Endothelial cell of hepatic sinusoid (primary cell): ENCODE data around the gene GALNT17.

Source experiments
- in situ Hi-C: cut with HindIII; loops from 2 replicates; pipeline ENCODE4 v1.10.0; 2017; ENCODE audit warnings: low sequenced_read_pairs

GALNT17 gene

DNA sequence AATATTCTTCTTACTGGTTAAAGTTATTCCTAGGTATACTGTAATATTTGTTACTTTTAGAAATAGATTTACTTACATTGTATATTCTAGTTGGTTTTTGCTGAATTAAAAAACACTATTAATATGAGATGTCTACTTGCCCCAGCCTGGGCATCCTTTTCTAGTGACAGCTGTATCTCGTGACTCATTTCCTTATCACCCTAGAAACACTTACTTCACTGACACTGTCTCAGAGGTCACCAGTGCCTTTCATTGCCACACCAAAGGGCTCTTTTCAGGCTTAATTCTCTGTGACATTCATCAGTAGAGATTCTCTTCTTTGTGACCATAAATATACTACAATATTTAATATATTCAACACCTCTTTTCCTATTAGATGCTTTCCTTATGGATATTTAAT, 194.7 kb downstream of the GALNT17 start:
- in situ Hi-C loops = no loop called here

DNA sequence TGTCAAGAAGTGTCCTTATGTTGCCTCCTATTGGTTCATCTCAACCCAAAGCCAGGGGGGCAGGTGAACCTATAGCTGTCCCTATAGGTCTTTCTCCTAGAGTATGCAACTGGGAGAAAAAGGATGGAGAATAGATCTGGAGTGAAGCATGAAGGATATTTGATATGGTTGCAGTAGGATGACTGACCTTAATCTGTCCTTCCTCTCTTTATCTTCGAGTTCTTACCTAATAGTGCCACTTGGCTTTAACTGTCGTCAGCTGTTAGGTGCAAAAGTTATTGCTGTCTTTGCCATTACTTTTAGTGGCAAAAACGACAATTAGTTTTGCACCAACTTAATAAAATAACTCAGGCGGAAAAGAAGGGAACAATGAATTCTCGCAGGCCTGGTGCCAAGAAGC, 196.0 kb downstream of the GALNT17 start:
- in situ Hi-C loops = no loop called here

DNA sequence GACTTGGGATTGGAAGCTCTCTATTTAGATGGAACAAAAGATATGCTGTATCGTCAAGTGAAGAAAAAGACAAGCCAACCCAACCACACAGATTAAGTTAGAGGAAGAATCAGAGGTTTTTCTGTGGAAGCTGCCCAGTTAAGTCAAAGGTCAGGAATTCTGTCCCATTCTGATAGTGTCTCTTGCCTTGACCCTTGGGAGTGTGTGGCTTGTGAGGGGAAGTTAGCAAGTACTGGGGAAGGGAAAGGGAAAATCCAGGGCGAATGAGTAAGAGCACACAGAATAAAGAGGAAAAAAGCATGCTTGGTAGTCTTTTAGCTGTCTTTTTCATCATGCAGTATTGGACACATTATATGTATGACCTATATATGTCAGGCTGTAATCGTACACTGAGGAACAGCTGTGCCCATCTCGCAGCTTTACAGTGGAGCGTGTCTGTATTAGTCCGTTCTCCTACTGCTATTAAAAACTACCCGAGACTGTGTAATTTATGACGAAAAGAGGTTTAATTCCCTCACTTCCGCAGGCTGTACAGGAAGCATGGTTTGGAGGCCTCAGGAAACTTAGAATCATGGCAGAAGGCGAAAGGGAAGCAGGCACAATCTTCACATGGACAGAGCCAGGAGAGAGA, 197.2 kb downstream of the GALNT17 start:
- in situ Hi-C loops = no loop called here

DNA sequence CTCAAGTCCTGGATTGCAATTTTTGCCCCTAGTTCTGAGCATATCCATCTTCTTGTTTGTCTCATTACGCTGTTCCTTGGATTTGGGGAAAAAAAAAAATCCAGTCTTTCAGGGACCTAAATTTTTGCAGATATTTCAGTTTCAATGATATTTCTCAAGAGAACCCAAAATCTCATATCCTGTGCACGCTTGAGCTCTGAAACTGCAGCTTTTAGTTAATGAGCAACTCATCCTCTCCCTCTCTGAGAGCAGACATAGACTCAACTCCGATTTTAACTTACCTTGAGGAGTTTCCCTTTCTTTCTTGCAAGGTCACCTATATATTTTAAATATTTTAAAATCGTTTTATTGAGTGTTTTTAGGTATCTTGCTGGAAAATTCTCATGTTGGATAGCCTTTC, 200.3 kb downstream of the GALNT17 start:
- in situ Hi-C loops = no loop called here

DNA sequence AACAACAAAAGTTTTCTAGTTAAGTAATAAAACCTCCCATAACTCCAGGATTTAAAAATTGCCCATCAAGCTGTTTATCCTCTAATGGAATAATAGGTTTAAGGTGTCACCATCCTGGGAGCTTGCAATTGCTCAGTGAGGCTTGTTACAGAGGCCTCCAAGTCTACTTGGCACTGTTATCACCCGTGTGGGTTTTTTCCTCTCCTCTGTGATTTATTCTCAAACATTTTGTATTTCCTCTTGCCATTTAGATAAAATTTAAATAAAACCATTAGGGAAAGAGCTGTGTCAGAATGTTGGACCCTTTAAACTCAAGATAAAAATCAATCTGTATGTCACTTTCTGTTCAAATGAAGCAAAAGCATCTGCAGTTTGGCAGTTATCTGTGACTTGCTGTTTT, 202.6 kb downstream of the GALNT17 start:
- in situ Hi-C loops = no loop called here

DNA sequence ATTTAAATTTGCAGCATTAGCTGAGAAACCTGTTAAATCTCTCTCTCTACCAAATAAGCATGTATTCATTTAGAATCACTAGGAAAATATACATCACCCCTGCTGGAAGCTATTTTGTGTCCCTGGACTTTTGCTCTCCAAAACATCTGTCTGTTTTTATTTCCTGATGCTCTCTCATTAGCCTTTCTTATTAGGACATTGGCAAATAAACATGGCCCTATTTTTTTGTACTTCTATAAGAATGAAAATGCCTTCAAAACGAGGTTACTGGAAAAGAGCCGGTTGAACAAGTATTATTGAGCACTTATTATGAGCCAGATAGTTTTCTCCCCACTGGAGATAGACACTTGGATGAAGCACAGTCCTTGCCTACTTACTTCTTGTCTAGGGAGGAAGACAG, 206.9 kb downstream of the GALNT17 start:
- in situ Hi-C loops = no loop called here

DNA sequence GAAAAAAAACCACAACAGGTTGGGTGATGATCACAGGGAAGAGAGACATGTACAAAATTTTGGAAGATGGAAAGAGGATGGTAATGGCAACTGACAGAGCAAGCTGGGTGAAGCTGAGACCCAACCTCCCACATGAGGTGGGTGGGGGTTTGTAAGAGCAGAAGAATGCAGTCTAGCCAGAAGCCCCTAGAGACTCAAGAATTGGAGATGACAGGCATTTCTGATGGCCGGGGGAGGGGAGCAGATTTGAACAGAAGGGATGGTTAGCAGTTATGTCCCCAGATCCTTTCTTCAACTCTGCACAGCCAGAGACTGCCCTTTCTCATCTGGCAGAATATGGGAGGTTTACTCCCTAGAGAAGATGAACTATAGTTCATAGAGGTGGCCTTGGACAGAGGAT, 208.0 kb downstream of the GALNT17 start:
- in situ Hi-C loops = no loop called here

DNA sequence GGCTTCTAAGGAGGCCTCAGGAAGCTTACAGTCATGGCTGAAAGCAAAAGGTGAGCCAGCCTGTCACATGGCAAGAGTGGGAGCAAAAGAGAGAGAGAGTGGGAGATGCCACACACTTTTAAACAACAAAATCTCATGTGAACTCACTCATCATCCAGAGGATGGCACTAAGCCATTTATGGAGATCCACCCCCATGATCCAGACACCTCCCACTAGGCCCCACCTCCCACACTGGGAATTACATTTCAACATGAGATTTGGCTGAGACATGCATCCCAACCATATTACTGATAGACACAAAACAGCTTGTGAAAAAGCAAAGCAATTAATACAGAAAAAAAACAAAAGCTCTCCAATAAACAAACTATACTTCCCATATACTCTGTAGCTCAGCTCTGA, 210.3 kb downstream of the GALNT17 start:
- in situ Hi-C loops = no loop called here

DNA sequence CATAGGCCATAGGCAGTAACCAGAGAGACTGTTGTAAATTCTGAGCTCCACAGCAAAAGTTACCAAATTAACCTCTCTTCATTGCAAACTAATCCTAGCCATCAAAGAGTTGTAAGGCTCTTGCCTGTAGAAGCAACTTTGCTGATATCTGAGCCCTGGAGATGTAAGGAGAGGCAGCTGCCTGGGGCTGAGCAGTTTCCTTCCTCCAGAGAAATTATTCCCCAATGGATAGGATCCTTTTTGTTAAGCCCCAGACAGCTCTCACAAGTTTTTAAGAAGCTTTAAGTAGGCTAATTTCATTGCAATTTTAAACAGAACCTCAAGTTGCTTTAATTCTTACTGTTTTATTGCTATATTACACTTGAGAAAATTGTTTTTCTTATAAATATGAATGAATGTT, 211.1 kb downstream of the GALNT17 start:
- in situ Hi-C loops = no loop called here

DNA sequence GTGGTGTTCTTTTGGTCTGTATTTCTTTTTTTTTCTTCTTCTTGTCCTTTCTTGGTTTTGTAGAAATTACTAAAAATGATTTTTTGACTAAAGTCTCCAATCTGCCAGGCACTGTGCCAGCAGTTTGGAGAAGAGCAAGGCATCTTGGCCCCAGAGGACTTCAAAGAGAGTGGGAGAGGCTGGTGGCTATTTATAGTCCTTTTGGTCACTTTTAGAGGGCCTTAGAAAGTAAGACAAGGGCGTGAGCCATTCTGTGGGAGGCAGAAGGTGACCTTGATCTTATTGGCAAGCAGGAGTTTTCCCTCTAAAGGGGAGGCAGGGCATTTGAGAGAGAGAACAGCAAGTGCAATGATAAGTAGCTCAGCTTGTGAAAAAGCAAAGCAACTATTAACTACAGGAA, 211.9 kb downstream of the GALNT17 start:
- in situ Hi-C loops = no loop called here

DNA sequence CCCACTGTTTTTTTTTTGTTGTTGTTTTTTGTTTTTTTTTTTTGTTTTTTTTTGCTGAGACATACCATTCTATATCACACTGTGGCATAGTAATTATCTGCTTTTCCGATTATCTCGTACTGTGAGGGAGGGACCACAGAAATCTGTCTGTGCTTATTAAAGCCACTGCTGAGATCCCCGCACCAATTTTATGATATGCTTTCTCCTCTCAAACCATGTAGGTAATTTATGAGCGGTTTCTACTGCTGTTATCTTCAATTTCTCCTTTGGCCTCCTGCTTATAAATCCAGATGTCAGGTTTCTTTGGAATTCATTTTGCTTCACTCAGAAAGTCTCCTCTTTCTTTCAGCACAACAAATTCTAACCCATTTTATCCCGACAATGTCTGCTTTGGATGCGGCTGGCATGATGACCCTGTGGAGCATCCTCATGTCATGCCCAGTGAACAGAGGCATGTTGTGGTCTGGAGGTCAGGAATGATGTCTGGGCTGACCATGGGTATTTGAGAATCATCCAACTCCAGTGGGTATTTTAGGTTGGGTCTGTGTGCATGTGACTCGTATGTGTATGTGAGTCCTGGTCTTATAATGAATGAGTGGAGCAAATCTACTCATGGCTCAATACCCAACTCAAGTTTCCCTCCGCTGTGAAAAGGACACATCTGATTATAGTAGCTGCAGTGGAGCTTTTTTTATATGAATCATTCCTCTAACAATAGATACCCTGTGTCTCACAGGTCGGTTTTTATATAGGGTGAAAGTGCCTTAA, 213.4 kb downstream of the GALNT17 start:
- in situ Hi-C loops = no loop called here

DNA sequence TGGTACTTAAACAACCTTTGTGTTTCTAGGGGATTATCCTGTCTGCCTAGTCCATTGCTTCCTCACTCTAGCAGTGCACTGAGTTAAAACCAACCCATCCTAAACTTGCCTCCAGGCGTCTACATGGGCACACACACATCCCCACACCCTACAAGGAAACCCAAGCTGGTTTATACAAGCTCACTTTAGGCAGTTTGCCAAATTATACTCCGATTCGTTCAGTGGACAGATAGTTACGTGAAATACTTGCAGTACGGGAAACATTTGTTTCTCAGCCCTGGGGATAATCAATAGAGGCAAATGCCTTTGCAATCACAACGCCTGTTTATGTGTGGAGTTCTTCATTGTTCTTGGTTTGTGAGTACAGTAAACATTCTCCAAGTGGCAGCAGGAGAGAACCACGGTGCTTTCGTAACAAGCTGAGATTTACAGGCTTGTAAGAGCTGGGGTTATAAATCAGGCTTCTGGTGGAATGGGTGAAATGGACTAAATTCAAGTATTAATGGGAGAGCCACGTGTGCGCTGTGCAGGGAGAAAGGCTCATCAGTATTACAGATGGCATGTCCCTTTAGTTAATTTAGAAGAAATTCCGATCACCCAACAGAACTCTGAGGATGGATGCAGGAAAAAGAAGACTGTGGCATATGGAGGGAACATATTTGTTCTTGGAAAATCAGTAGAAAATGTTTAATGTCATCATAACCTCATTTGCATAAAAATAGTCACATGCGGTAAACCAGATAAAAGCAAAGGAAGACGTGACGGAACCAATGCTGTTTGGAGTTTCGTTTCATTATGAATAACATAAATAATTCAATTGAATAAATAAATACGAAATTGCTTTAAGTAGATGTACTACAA, 217.1 kb downstream of the GALNT17 start:
- in situ Hi-C loops = no loop called here

DNA sequence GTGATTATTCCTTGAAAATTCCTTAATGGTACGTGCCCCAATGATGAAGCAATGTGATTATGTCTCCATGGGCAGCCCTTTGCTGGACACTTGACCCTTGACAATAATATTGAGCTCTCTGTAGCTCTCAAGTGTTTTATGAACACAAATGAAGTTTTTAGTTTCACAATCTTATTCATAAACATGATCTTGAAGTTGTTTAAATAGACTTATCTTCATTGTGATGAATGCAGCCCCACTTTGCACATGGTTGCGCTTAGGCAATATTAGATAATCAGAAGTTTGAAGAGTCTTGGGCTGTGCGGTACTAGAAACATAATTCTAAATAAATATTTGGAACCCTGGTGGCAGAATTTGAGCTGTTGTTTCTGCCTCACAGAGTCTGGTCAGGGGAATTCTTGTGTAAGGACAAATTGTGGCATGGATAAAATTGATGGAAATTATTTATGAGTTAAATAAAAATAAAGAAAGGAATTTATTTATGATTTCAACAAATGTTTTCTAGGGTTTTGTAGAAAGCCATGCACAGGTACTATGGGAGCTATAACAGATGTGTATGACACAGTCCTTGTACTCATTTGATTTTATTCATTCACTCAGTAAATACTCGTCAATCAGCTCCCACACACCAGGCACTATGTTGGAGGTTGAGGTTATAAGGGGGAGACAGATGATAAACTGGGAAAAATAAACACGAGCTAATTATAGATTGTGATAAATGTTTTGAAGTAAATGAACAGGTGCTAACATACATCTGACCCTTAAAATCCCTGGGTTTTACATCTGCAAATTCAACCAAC, 217.9 kb downstream of the GALNT17 start:
- in situ Hi-C loops = no loop called here

DNA sequence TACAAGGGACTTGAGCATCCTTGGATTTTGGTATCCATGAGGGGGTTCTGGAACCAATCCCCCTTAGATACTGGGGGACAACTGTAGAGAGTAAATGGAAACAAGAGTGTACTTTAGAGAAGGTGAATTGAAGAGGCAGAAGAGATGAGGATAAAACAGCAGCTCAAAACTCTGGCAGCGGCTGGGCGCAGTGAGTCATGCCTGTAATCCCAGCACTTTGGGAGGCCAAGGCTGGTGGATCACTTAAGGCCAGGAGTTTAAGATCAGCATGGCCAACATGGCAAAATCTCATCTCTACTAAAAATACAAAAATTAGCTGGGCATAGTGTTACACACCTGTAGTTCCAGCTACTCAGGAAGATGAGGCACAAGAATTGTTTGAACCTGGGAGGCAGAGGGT, 218.7 kb downstream of the GALNT17 start:
- in situ Hi-C loops = no loop called here

DNA sequence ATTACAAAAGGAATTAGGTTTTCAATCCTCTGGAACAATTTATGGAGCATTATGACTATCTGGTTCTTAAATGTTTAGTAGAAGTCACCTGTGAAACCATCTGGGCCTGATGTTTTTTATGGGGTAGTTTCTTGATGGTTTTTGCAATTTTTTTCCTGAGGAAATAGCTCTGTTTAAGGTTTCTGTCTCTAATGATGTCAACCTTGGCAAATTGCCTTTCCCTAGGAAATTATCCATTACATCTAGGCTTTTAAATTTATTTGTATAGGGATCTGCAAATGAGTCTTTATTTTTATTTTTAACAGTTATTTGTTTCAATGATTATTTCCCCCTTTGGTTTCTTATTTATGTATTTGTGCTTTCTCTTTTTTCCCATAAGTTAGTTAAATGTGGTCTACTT, 222.8 kb downstream of the GALNT17 start:
- in situ Hi-C loops = no loop called here

DNA sequence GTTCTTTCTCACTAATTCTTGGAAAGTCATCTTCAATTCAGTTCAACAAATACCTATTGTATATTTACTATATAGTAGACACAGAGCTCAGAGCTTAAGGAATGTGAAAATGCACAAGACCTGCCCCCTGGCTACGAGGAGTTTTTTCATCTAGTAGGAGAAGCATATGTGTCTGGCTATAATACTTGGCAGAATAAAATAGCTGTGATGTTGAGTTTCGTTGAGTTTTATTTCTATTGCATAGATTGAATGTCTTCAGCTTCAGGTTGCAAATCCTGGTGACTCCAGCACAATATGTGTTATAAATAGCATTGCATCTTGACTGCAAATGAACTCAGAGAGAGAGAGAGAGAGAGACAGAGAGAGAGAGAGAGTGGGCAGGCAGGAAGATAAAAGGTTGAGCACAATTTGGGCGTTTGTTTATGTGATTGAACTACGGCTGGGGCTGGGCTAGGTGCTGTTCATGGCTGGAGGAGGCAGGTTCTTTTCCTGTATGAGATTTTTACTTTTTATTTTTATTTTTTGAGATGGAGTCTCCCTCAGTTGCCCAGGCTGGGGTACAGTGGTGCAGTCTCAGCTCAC, 229.6 kb downstream of the GALNT17 start:
- in situ Hi-C loops = no loop called here

DNA sequence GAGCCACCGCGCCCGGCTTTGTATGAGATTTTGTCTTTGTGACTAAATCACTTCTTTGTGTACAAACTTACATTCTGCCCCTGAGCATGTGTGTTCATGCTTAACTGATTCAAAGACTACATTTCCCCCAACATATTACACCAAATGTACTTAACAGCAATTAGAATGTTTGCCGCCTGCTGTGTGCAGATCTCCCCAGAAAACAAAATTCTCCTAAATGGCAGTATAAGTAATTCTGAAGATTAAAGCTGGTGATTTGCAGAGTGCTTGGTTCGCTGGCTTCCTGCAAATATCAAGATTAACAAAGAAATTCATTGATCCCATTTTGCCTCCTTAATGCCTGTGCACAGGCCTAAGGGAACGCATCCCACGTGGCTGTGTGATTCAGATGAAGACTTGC, 230.3 kb downstream of the GALNT17 start:
- in situ Hi-C loops = no loop called here

DNA sequence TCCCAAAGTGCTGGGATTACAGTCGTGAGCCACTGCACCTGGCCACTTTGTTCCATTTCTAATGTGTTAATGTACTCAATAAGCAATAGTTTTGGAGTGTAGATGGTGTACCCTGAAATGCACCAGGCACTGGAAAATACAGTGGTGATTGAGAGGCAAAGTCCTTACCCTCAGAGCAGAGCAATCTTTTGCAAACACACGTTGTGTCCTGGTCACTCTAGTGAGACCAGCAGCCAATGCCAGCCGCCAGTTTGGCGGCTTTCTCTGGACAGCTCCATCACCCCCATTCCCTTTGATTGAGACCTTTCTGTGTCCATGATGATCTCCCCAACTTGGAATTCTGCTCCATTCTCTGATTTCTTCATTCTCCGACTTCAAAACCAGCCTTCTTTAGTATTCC, 231.3 kb downstream of the GALNT17 start:
- in situ Hi-C loops = no loop called here

DNA sequence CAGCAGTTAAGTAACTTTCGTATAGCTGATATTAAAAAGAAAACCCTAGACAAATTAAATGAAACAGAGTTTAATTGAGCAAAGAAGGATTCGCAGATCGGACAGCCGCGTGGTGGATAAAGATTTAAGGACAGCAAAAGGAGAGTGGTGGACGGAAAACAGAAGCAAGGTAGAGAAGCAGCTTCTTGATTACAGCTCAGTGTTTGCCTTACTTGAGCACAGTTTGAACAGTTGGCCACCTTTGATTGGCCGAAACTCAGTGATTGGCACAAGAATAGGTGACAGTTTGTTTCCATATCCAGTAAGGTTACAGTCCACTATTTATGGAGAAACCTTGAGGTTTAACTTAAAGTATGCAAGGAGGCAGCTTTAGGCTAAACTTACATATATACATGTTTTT, 231.7 kb downstream of the GALNT17 start:
- in situ Hi-C loops = no loop called here

DNA sequence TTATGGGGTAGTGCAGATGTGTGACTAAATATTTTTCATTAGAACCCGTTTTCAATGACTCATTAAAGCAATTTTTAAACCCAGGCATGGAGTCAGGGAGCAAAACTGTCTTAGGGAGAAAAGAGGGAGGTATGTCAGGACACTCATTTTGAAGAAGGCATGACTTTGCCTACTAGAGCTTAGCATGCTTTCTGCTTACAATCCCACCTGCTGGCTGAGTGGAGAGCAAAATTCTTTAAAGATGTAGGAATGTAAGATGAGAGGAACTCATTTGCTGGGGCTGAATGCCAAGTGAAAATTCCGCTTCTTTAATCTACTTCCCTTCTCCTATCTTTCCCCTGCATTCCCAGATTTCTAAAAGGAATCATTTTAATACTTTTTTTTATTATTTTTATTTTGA, 232.6 kb downstream of the GALNT17 start:
- in situ Hi-C loops = no loop called here

DNA sequence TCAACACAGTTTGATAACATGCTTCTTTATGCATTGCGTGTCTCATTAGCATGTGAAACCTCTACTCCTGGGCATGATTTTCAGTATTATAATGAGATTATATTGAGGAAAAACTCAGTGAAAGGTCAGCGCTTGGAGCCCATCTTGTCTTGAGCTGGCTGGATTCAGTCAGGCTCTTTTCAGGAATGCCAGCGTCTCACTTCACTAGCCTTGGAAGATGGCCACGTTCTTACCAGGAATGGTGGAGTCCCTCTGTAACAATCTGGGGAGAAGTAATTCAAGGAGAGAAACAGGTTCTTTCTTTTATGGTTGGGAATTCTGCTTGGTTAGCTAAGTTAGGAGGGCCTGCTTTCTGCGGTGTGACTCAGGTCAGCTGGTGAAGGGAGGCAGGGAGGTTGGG, 241.0 kb downstream of the GALNT17 start:
- in situ Hi-C loops = no loop called here
